Measurements from ENCODE around the gene ARMC9.

GRCh38 chr2:231204581-231204980 is 6.2 kb downstream of the ARMC9 start:
- TF ChIP-seq POLR2AphosphoS5 (IDR thresholded peaks at IDR 0.05; ENCODE audit: low read depth, low read length) = no peak
- no peak for TF ChIP-seq TAF1 (IDR thresholded peaks at IDR 0.05; ENCODE audit: borderline replicate concordance, insufficient read depth, low read length)

Measured in PFSK-1 (cell line).